Activated T-cell treated with anti-CD3 and anti-CD28 coated beads, Interleukin-2, amount 50 U/mL, for 4 hours (primary cell): ENCODE data around the gene SLIRP. TPM values are rescaled to one million over a fixed set of nuclear protein-coding genes. Genes with fewer than 3 reads are reported as not detected.
"Not testable (repeated sequence)": the region's sequence is repeated elsewhere in the genome, so short reads cannot be mapped to it uniquely, and the experiment has no call there.

Source experiments
- ATAC-seq, 2 donors: fragments of 200-7000 bp; cut with Tn5 transposase; one replicate each; pipeline ENCODE4 v1.10.0; 2021
- DNase-seq: peaks from one replicate; pipeline ENCODE4 v3.0.0-alpha.2; 2020
- H3K27me3 Mint-ChIP-seq: one replicate; pipeline ENCODE4 v1.8.0; 2021; ENCODE audit warnings: low read depth, mixed read lengths
- H3K36me3 Mint-ChIP-seq: one replicate; pipeline ENCODE4 v1.8.0; 2022; ENCODE audit warnings: mixed read lengths; ENCODE audit not compliant: insufficient read depth
- H3K4me1 Mint-ChIP-seq: one replicate; pipeline ENCODE4 v1.8.0; 2021; ENCODE audit warnings: low read depth, mixed read lengths
- H3K4me3 Mint-ChIP-seq: one replicate; pipeline ENCODE4 v1.8.0; 2021; ENCODE audit warnings: mild to moderate bottlenecking, moderate library complexity, mixed read lengths
- H3K9me3 Mint-ChIP-seq: one replicate; pipeline ENCODE4 v1.8.0; 2021; ENCODE audit warnings: mixed read lengths
- total RNA-seq, 3 donors: library from RNA; stranded (reverse); gene quantifications; one replicate each; pipeline ENCODE4 v1.2.1, GENCODE V29; 2021

SLIRP gene
- total RNA-seq, 3 donors from 2014 or later = 218 to 268 (median 220) TPM

- DNase-seq (no peak), ATAC-seq (no peak)
- Mint-ChIP-seq H3K27me3 (no peaks in the 10 kb centered on the region), H3K9me3 (no peaks in the 10 kb centered on the region), H3K36me3 (peaks cover 32% of the 10 kb centered on the region), H3K4me3 (peak overlapping the region; percentile 94), H3K4me1 (peaks cover 44% of the 10 kb centered on the region)
Observed at GRCh38 chr14:77710364-77710763, 2.5 kb downstream of the SLIRP start.

- ATAC-seq = peak; percentile 74 to 81
- Mint-ChIP-seq H3K4me1 (peaks cover 21% of the 10 kb centered on the region), H3K36me3 (peaks cover 32% of the 10 kb centered on the region), H3K4me3 (peak overlapping the region; percentile 42), H3K27me3 (no peaks in the 10 kb centered on the region), H3K9me3 (no peaks in the 10 kb centered on the region)
- DNase-seq = no peak
Observed at GRCh38 chr14:77714926-77715325, 7.0 kb downstream of the SLIRP start.

- Mint-ChIP-seq H3K36me3 (peaks cover 41% of the 10 kb centered on the region), H3K4me3 (no peak overlapping the region), H3K9me3 (no peaks in the 10 kb centered on the region), H3K4me1 (peaks cover 12% of the 10 kb centered on the region), H3K27me3 (no peaks in the 10 kb centered on the region)
- DNase-seq (no peak), ATAC-seq (no peak)
Observed at GRCh38 chr14:77717608-77718305, 9.9 kb downstream of the SLIRP start.

- Mint-ChIP-seq H3K4me3 (no peak overlapping the region), H3K27me3 (no peaks in the 10 kb centered on the region), H3K9me3 (no peaks in the 10 kb centered on the region), H3K4me1 (no peaks in the 10 kb centered on the region), H3K36me3 (peaks cover 41% of the 10 kb centered on the region)
- no peak for DNase-seq
- ATAC-seq = no peak
Observed at GRCh38 chr14:77721437-77721836, 13.5 kb downstream of the SLIRP start.

GRCh38 chr14:77722301-77722700, 14.4 kb downstream of the SLIRP start:
- Mint-ChIP-seq H3K9me3 (no peaks in the 10 kb centered on the region), H3K36me3 (peaks cover 45% of the 10 kb centered on the region), H3K4me3 (no peak overlapping the region), H3K27me3 (no peaks in the 10 kb centered on the region), H3K4me1 (no peaks in the 10 kb centered on the region)
- DNase-seq = no peak
- ATAC-seq = no peak

- DNase-seq (no peak), ATAC-seq (no peak)
- no peaks in the 10 kb centered on the region for H3K9me3 Mint-ChIP-seq
- no peak overlapping the region for H3K4me3 Mint-ChIP-seq
- H3K27me3 Mint-ChIP-seq = no peaks in the 10 kb centered on the region
- peaks cover 49% of the 10 kb centered on the region for H3K36me3 Mint-ChIP-seq
- H3K4me1 Mint-ChIP-seq = peaks cover 6% of the 10 kb centered on the region
Observed at GRCh38 chr14:77730976-77731497, 23.1 kb downstream of the SLIRP start.

- ATAC-seq = peak; percentile 86 to 88
- no peak for DNase-seq
- Mint-ChIP-seq H3K36me3 (peaks cover 34% of the 10 kb centered on the region), H3K4me3 (no peak overlapping the region), H3K27me3 (no peaks in the 10 kb centered on the region), H3K4me1 (peaks cover 38% of the 10 kb centered on the region), H3K9me3 (no peaks in the 10 kb centered on the region)
Observed at GRCh38 chr14:77738559-77739250, 30.8 kb downstream of the SLIRP start.

- H3K36me3 Mint-ChIP-seq = peaks cover 33% of the 10 kb centered on the region
- H3K9me3 Mint-ChIP-seq = no peaks in the 10 kb centered on the region
- no peak overlapping the region for H3K4me3 Mint-ChIP-seq
- ATAC-seq (no peak), DNase-seq (no peak)
- H3K27me3 Mint-ChIP-seq = no peaks in the 10 kb centered on the region
- peaks cover 40% of the 10 kb centered on the region for H3K4me1 Mint-ChIP-seq
Observed at GRCh38 chr14:77741438-77741837, 33.5 kb downstream of the SLIRP start.

GRCh38 chr14:77746064-77746702, 38.3 kb downstream of the SLIRP start:
- Mint-ChIP-seq H3K27me3 (no peaks in the 10 kb centered on the region), H3K4me1 (peaks cover 22% of the 10 kb centered on the region), H3K9me3 (no peaks in the 10 kb centered on the region), H3K4me3 (no peak overlapping the region), H3K36me3 (peaks cover 35% of the 10 kb centered on the region)
- ATAC-seq (no peak), DNase-seq (no peak)

GRCh38 chr14:77747425-77747824, 39.5 kb downstream of the SLIRP start:
- H3K36me3 Mint-ChIP-seq = peaks cover 33% of the 10 kb centered on the region
- not testable (repeated sequence) for H3K27me3 Mint-ChIP-seq, DNase-seq, H3K9me3 Mint-ChIP-seq, H3K4me3 Mint-ChIP-seq, ATAC-seq
- H3K4me1 Mint-ChIP-seq = peaks cover 13% of the 10 kb centered on the region

GRCh38 chr14:77752266-77752665, 44.4 kb downstream of the SLIRP start:
- DNase-seq (no peak), ATAC-seq (no peak)
- peaks cover 30% of the 10 kb centered on the region for H3K4me1 Mint-ChIP-seq
- peaks cover 33% of the 10 kb centered on the region for H3K36me3 Mint-ChIP-seq
- no peaks in the 10 kb centered on the region for H3K27me3 Mint-ChIP-seq
- no peaks in the 10 kb centered on the region for H3K9me3 Mint-ChIP-seq
- H3K4me3 Mint-ChIP-seq = no peak overlapping the region

GRCh38 chr14:77752799-77753516, 45.1 kb downstream of the SLIRP start:
- Mint-ChIP-seq H3K9me3 (no peaks in the 10 kb centered on the region), H3K4me1 (peaks cover 35% of the 10 kb centered on the region), H3K36me3 (peaks cover 35% of the 10 kb centered on the region), H3K4me3 (no peak overlapping the region), H3K27me3 (no peaks in the 10 kb centered on the region)
- DNase-seq (no peak), ATAC-seq (no peak)

- no peaks in the 10 kb centered on the region for H3K27me3 Mint-ChIP-seq
- no peaks in the 10 kb centered on the region for H3K9me3 Mint-ChIP-seq
- DNase-seq (peak; percentile 84), ATAC-seq (peak; percentile 94 to 96)
- peaks cover 18% of the 10 kb centered on the region for H3K36me3 Mint-ChIP-seq
- peak within 1 kb of the TSS; percentile 98 for H3K4me3 Mint-ChIP-seq
- peaks cover 37% of the 10 kb centered on the region for H3K4me1 Mint-ChIP-seq
Observed at GRCh38 chr14:77760381-77761204, 52.7 kb downstream of the SLIRP start, which contains the start of gene SNW1. Gene SNW1 (minus strand): TSS chr14:77761156. CDS start chr14:77761127, 29 bp downstream.
